Activated naive CD4-positive, alpha-beta T cell treated with anti-CD3 and anti-CD28 coated beads, Interleukin-2, amount 50 U/mL, for 72 hours (primary cell): Measurements from ENCODE around the gene ATP1A2. TPM values are rescaled to one million over a fixed set of nuclear protein-coding genes. Genes with fewer than 3 reads are reported as not detected.
A peak's percentile ranks its signal among the peaks of the same experiment; 100 is the strongest.

Experiments used
- ATAC-seq, 2 donors: fragments of 150-1000 bp; cut with Tn5 transposase; 2 replicates each; pipeline ENCODE4 v1.10.0; 2021; ENCODE audit warnings: mild to moderate bottlenecking in 2 of 2, moderate library complexity in 2 of 2
- DNase-seq, 2 donors: peaks; one replicate each; pipeline ENCODE4 v3.0.0; 2021 to 2022; ENCODE audit warnings: low spot score in 2 of 2
- H3K27ac Mint-ChIP-seq, 2 donors: one replicate each; pipeline ENCODE4 v1.8.0; 2022; ENCODE audit warnings: mild to moderate bottlenecking in 2 of 2, mixed read lengths in 2 of 2
- H3K36me3 Mint-ChIP-seq, 2 donors: one replicate each; pipeline ENCODE4 v1.8.0; 2022; ENCODE audit warnings: mixed read lengths in 2 of 2
- H3K9me3 Mint-ChIP-seq, 2 donors: one replicate each; pipeline ENCODE4 v1.8.0; 2022; ENCODE audit warnings: mixed read lengths in 2 of 2
- total RNA-seq, 2 donors: library from RNA; stranded (reverse); gene quantifications; one replicate each; pipeline ENCODE4 v1.2.3, GENCODE V29; 2022

The ATP1A2 gene
- total RNA-seq, 2 donors from 2014 or later, result not detected

GRCh38 chr1:160144921-160145320 lies 29.4 kb downstream of the ATP1A2 start:
- Mint-ChIP-seq H3K36me3 (no peaks in the 10 kb centered on the region), H3K27ac (no peak overlapping the region), H3K9me3 (no peaks in the 10 kb centered on the region)
- DNase-seq (no peak), ATAC-seq (no peak)

GRCh38 chr1:160146107-160146506 lies 30.5 kb downstream of the ATP1A2 start:
- ATAC-seq, result no peak
- no peak overlapping the region for H3K27ac Mint-ChIP-seq
- DNase-seq, result no peak
- no peaks in the 10 kb centered on the region for H3K36me3 Mint-ChIP-seq
- H3K9me3 Mint-ChIP-seq, result no peaks in the 10 kb centered on the region

GRCh38 chr1:160148121-160148520 lies 32.6 kb downstream of the ATP1A2 start:
- H3K36me3 Mint-ChIP-seq, result no peaks in the 10 kb centered on the region
- H3K27ac Mint-ChIP-seq, result no peak overlapping the region
- no peak for DNase-seq
- no peak for ATAC-seq
- no peaks in the 10 kb centered on the region for H3K9me3 Mint-ChIP-seq

GRCh38 chr1:160149233-160149632 lies 33.7 kb downstream of the ATP1A2 start:
- ATAC-seq, result no peak

GRCh38 chr1:160149716-160150115 lies 34.2 kb downstream of the ATP1A2 start:
- ATAC-seq, result no peak
- H3K36me3 Mint-ChIP-seq, result no peaks in the 10 kb centered on the region

More at GRCh38 chr1:160149233-160149632, 33.7 kb downstream of the ATP1A2 start:
- no peak overlapping the region for H3K27ac Mint-ChIP-seq
- no peaks in the 10 kb centered on the region for H3K9me3 Mint-ChIP-seq
- H3K36me3 Mint-ChIP-seq, result no peaks in the 10 kb centered on the region
- DNase-seq, result no peak

GRCh38 chr1:160151303-160151702 lies 35.7 kb downstream of the ATP1A2 start, which contains the start of gene ATP1A4:
Gene ATP1A4 (plus strand): TSS chr1:160151603. CDS start chr1:160152041, 438 bp downstream.
- H3K36me3 Mint-ChIP-seq, result no peaks in the 10 kb centered on the region
- H3K9me3 Mint-ChIP-seq, result no peaks in the 10 kb centered on the region
- DNase-seq (no peak), ATAC-seq (no peak)
- peak within 1 kb of the TSS; percentile 34 to 48 for H3K27ac Mint-ChIP-seq

More at GRCh38 chr1:160149716-160150115, 34.2 kb downstream of the ATP1A2 start:
- Mint-ChIP-seq H3K27ac (no peak overlapping the region), H3K9me3 (no peaks in the 10 kb centered on the region)
- no peak for DNase-seq

GRCh38 chr1:160154790-160155189 lies 39.2 kb downstream of the ATP1A2 start:
- H3K9me3 Mint-ChIP-seq, result no peaks in the 10 kb centered on the region
- no peak overlapping the region for H3K27ac Mint-ChIP-seq
- no peak for ATAC-seq
- no peak for DNase-seq
- H3K36me3 Mint-ChIP-seq, result no peaks in the 10 kb centered on the region

GRCh38 chr1:160156361-160156760 lies 40.8 kb downstream of the ATP1A2 start:
- DNase-seq (no peak), ATAC-seq (no peak)
- H3K36me3 Mint-ChIP-seq, result no peaks in the 10 kb centered on the region
- H3K27ac Mint-ChIP-seq, result no peak overlapping the region
- no peaks in the 10 kb centered on the region for H3K9me3 Mint-ChIP-seq

GRCh38 chr1:160157174-160157573 lies 41.6 kb downstream of the ATP1A2 start:
- H3K27ac Mint-ChIP-seq, result no peak overlapping the region
- ATAC-seq (no peak), DNase-seq (no peak)
- H3K9me3 Mint-ChIP-seq, result no peaks in the 10 kb centered on the region
- no peaks in the 10 kb centered on the region for H3K36me3 Mint-ChIP-seq

- Mint-ChIP-seq H3K9me3 (no peaks in the 10 kb centered on the region), H3K36me3 (no peaks in the 10 kb centered on the region), H3K27ac (no peak overlapping the region)
- no peak for DNase-seq
- no peak for ATAC-seq
Measured at GRCh38 chr1:160158031-160158430, 42.5 kb downstream of the ATP1A2 start.

- H3K27ac Mint-ChIP-seq, result no peak overlapping the region
- H3K9me3 Mint-ChIP-seq, result no peaks in the 10 kb centered on the region
- no peak for DNase-seq
- no peak for ATAC-seq
- H3K36me3 Mint-ChIP-seq, result no peaks in the 10 kb centered on the region
Measured at GRCh38 chr1:160158534-160158933, 43.0 kb downstream of the ATP1A2 start.

GRCh38 chr1:160159846-160160245 lies 44.3 kb downstream of the ATP1A2 start:
- no peaks in the 10 kb centered on the region for H3K36me3 Mint-ChIP-seq

GRCh38 chr1:160161965-160162705 lies 46.6 kb downstream of the ATP1A2 start:
- no peaks in the 10 kb centered on the region for H3K9me3 Mint-ChIP-seq
- no peak for ATAC-seq
- no peak for DNase-seq

More at GRCh38 chr1:160159846-160160245, 44.3 kb downstream of the ATP1A2 start:
- H3K9me3 Mint-ChIP-seq, result no peaks in the 10 kb centered on the region
- H3K27ac Mint-ChIP-seq, result no peak overlapping the region
- no peak for ATAC-seq
- DNase-seq, result no peak

GRCh38 chr1:160162931-160163330 lies 47.4 kb downstream of the ATP1A2 start:
- ATAC-seq (no peak), DNase-seq (no peak)
- H3K36me3 Mint-ChIP-seq, result no peaks in the 10 kb centered on the region
- no peak overlapping the region for H3K27ac Mint-ChIP-seq
- H3K9me3 Mint-ChIP-seq, result no peaks in the 10 kb centered on the region

More at GRCh38 chr1:160161965-160162705, 46.6 kb downstream of the ATP1A2 start:
- H3K36me3 Mint-ChIP-seq, result no peaks in the 10 kb centered on the region
- no peak overlapping the region for H3K27ac Mint-ChIP-seq

- H3K9me3 Mint-ChIP-seq, result no peaks in the 10 kb centered on the region
- H3K27ac Mint-ChIP-seq, result no peak overlapping the region
- DNase-seq, result no peak
- ATAC-seq, result no peak
- H3K36me3 Mint-ChIP-seq, result no peaks in the 10 kb centered on the region
Measured at GRCh38 chr1:160163615-160164014, 48.1 kb downstream of the ATP1A2 start.

- Mint-ChIP-seq H3K27ac (no peak overlapping the region), H3K36me3 (no peaks in the 10 kb centered on the region), H3K9me3 (no peaks in the 10 kb centered on the region)
- DNase-seq (no peak), ATAC-seq (no peak)
Measured at GRCh38 chr1:160164121-160164520, 48.6 kb downstream of the ATP1A2 start.

GRCh38 chr1:160166166-160166868 lies 50.8 kb downstream of the ATP1A2 start:
- no peaks in the 10 kb centered on the region for H3K9me3 Mint-ChIP-seq
- no peaks in the 10 kb centered on the region for H3K36me3 Mint-ChIP-seq
- H3K27ac Mint-ChIP-seq, result peak overlapping the region in 1 of 2 donors; percentile 1
- ATAC-seq, result no peak
- no peak for DNase-seq
